GM19239 (cell line): Measurements from ENCODE around the gene PSMA8.
A peak's percentile ranks its signal among the peaks of the same experiment; 100 is the strongest.
"Not testable (repeated sequence)": the region's sequence is repeated elsewhere in the genome, so short reads cannot be mapped to it uniquely, and the experiment has no call there.

Experiments
- DNase-seq: peaks from one replicate; pipeline ENCODE4 v3.0.0; 2011; ENCODE audit warnings: low spot score; ENCODE audit not compliant: insufficient read length
- FAIRE-seq: peaks from 2 replicates; lab custom pipeline; 2011; peaks lifted over from hg19 to GRCh38; lab: Jason Lieb, UNC

The PSMA8 gene

GRCh38 chr18:26133652-26134051 is at the start of gene PSMA8:
Gene PSMA8, plus strand, starts transcription at chr18:26133869. Its CDS starts 97 bp downstream, at chr18:26133966.
- DNase-seq = no peak

GRCh38 chr18:26085056-26085455 is 48.6 kb upstream of the PSMA8 start:
- DNase-seq (no peak), FAIRE-seq (no peak)

More at GRCh38 chr18:26133652-26134051, at the start of gene PSMA8:
- no peak for FAIRE-seq

DNA sequence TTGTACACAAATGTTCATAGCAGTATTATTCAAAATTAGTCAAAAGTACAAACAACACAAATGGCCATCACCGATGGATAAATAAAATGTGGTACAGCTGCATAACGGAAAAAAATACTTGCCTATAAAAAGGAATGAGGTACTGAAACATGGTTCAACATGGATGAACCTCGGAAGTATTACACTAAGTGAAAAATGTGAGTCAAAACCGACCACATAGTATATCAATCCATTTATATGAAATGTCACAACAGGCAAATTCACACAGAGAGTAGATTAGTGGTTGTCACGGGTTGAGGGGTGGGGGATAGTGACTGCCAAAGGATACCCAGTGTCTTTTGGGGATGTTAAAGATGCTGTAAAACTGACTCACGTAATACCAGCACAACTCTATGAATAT is 46.7 kb upstream of the PSMA8 start:
- no peak for DNase-seq
- no peak for FAIRE-seq

- DNase-seq (no peak), FAIRE-seq (peak; percentile 68)
Observed at GRCh38 chr18:26088487-26088886, 45.2 kb upstream of the PSMA8 start.

DNA sequence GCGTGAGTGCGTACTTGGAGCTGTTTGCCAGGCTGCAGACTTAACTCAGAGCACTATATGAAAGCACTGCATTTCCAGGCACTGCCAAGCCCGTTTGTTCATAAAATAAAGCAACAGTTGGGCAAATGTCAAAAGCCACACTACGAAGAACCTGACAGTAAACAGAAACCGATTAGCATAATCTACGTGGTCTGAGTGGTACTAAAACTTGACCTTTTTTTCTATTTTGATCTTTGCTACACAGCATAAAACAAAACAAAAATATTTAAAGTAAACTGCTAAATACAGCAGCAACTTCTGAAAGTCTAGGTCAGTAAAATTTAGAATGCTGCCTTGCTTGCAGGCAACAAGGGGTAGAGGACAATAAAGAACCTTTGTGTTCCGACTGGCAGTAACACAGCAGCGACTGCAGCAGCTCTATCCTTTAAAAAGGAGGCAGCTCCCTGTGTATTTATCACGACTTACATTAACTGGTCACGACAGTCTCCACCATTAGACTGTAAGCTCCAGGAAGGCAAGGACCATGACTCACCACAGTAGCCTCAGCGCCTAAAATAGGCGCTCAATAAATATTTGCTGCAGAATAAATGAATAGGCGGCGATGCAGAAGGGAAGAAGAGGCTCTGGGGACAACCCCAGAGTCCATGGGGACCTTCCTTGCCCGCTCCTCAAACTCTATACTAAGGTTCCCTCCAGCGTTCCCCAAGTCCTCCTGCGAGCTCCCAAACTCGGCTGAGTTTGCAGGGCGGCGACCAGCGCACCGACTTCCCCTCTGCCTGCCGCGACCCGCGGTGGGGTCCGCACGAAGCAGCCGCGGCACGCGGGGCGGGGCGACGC is 44.2 kb upstream of the PSMA8 start:
- FAIRE-seq = peak; percentile 88
- DNase-seq = no peak

DNA sequence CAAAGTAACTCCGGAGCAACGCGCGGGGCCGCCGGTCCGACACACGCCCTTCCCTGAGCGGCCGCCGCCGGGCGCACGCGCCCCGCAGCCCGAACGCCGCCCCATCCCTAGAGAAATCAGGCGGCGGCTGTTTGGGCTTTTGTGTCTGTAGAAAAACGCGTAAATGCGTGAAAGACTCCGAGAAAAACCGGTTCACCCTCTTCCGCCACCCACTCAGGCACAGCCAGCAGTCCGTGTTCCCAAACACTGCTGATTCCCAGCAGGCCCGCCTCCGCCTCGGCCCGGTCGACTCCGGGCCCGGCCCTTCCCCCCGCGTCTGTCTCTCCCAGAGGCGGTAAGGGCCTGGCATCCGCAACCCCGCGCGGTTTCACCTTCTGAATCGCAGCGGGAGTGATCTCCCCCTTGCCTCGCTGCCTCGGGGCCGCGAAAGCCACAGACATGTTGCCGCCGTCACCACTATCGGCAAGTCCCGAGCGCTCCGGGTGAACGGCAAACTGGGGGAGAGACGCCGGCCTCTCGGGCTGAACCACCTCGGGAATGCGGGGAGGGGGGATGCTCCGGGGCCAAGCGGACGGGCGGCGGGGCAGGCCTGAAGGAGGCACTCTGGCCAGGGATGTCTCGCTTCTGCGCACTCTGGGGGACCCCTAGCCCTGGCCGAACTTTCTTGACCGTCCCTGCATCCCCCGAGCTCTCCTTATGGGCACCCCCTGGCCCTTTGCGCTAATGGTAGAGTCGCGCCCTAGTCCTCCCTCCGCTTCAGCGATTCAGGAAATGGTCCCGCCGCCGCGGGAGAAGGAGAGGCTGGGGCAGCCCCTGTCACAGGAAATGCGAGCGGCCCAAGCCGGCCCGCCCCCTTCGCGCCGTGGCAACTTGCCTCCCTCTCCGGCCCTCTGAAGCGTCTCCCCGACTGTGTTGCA is 43.3 kb upstream of the PSMA8 start, which contains the start of gene SS18:
Gene SS18, minus strand, starts transcription at position 484 of the 917 bp plus-strand sequence. Its CDS starts 44 bp downstream, at position 440.
- FAIRE-seq (no peak), DNase-seq (peak; percentile 72)

DNA sequence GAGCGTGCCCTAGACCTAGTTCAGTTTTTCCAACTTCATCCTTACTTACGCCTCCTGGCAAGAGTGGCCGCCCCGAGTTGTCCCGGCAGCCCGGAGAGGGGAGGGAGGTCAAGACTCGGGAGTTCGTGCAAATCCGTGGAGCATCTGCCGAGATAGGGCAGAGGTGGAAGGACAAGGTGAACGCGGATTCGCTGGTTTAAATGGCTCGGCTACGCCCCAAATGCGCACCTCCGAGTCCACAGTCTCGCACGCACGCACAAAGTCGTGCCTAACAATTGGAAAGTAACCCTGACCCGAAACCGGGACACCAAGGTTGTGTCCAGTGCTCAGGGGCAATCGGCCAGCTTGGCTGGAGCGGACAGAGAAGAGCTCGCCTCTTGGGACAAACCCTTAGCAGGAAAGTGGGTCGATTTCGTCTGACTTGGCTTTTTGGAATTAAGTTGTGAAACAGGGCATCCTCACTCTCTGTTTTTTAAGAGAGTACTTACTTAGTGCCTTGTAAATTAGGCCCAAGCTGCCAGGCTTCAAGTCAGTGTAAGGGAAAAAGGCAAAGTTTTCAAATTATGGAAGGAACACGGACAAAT is 42.5 kb upstream of the PSMA8 start:
- DNase-seq (peak; percentile 31), FAIRE-seq (peak; percentile 95)

DNA sequence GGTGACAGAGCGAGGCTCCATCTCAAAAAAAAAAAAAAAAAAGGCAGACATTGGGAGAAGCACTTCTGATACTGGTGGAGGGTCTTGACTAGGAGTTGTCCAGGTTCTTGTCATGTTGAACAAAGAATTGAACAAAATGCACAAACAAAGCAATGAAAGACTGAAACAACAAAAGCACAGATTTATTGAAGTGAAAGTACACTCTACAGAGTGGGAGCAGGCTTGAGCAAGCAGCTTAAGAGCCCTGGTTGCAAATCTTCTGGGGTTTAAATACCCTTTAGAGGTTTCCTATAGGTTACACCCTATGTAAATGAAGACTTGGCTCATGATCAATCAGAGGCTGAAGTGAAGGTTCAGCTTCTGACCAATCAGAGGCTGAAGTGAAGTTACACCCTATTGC is 36.8 kb upstream of the PSMA8 start:
- no peak for FAIRE-seq

GRCh38 chr18:26097563-26097962 is 36.1 kb upstream of the PSMA8 start:
- DNase-seq = no peak
- no peak for FAIRE-seq

More for the DNA sequence above, 36.8 kb upstream of the PSMA8 start:
- no peak for DNase-seq

GRCh38 chr18:26103579-26103978 is 30.1 kb upstream of the PSMA8 start:
- DNase-seq = no peak
- no peak for FAIRE-seq

DNA sequence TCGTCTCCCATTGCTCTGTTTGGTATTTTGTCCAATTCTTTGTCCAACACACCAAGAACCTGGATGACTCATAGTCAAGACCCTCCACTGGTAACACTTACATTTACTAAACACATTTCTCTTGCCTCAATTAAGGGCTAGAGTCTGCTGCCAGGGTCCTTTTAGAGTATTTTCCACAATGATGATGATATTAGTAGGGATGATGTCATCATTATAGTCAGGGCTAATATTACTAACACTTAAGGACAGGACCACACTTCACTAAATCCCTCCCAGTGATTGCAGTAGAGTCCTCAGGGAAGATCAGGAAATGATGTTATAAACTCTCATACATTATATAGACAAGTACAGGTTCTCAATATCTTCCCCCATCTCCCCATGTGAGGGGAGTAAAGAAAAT is 29.6 kb upstream of the PSMA8 start:
- FAIRE-seq (no peak), DNase-seq (no peak)

DNA sequence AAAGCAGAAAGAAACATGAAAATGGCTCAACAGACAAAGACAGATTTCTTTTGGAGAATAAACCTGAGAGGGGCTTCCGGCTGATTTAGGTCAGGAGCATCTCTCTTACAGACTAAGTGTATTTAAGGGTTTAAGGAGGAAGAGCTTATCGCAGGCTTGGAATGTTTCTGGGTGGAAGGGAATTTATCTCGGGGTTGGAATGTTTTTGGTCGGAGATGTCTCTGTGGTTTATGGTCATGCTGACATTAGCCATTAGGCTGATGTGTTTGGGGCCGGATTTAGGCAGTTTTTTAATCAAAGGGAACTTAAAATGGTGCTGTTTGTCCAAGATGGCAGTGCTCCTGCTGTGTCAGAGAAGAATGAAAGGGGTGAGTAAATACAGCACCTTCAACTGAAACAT is 14.4 kb upstream of the PSMA8 start:
- FAIRE-seq = no peak
- DNase-seq = no peak

GRCh38 chr18:26121476-26121875 is 12.2 kb upstream of the PSMA8 start:
- DNase-seq (no peak), FAIRE-seq (no peak)

GRCh38 chr18:26121994-26122393 is 11.7 kb upstream of the PSMA8 start:
- not testable (repeated sequence) for DNase-seq, FAIRE-seq

- FAIRE-seq (no peak), DNase-seq (no peak)
Observed at GRCh38 chr18:26127786-26128185, 5.9 kb upstream of the PSMA8 start.

DNA sequence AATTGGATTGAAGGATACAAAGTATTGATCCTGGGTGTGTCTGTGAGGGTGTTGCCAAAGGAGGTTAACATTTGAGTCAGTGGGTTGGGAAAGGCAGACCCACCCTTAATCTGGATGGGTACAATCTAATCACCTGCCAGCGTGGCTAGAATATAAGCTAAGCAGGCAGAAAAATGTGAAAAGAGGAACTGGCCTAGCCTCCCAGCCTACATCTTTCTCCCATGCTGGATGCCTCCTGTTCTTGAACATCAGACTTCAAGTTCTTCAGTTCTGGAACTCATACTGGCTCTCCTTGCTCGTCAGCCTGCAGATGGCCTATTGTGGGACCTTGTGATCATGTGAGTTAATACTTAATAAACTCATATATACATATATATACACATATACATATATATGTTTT is 5.5 kb upstream of the PSMA8 start:
- not testable (repeated sequence) for DNase-seq, FAIRE-seq

GRCh38 chr18:26134107-26134506 is 438 bp downstream of the PSMA8 start:
- DNase-seq (no peak), FAIRE-seq (no peak)

- no peak for FAIRE-seq
Observed at GRCh38 chr18:26135548-26135947, 1.9 kb downstream of the PSMA8 start.

DNA sequence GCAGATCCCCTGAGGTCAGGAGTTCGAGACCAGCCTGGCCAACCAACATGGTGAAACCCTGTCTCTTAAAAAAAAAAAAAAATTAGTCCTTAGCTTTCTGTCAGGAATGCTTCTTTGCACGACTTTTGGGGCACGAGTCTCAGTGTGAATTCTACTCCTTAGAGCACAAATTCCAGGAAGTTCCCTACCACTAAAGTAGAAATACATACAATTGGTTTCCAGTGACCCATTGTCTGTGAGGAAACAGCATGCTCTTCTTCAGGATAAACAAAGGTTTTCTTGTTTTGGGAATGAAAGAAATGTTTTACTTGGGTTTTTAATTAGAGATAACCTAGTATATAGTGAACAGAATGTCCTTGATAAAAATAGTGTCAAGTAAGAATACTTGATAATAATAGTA is 23.7 kb downstream of the PSMA8 start:
- DNase-seq = no peak
- no peak for FAIRE-seq

More at GRCh38 chr18:26135548-26135947, 1.9 kb downstream of the PSMA8 start:
- DNase-seq = no peak

- FAIRE-seq (peak; percentile 54), DNase-seq (no peak)
Observed at GRCh38 chr18:26159353-26159752, 25.7 kb downstream of the PSMA8 start.
